ENCODE data around the gene LHFPL4. TPM values are rescaled to one million over a fixed set of nuclear protein-coding genes. Genes with fewer than 3 reads are reported as not detected.

Gene LHFPL4
- total and polyA plus RNA-seq, 4 donors: 0.08 TPM; not detected in 3

GRCh38 chr3:9485248-9485647 lies 68.4 kb downstream of the LHFPL4 start:
- Histone ChIP-seq H3K9ac (ENCODE audit: low read depth in 1 of 2, low read length in 2 of 2) (no peak overlapping the region), H3K27me3 (ENCODE audit: control insufficient read depth in 4 of 4, insufficient read depth in 4 of 4, low read length in 3 of 4) (no peaks in the 10 kb centered on the region), H3K9me3 (ENCODE audit: control insufficient read depth in 4 of 4, low read length in 3 of 4) (peaks cover 0 to 2% (median under 1%) of the 10 kb centered on the region in 4 donors), H3K36me3 (ENCODE audit: control insufficient read depth in 4 of 4, insufficient read depth in 3 of 4, low read depth in 1 of 4, low read length in 3 of 4) (peaks cover 2 to 23% (median 14%) of the 10 kb centered on the region in 4 donors), H3K4me1 (ENCODE audit: control insufficient read depth in 4 of 4, insufficient read depth in 4 of 4, low read length in 3 of 4) (no peaks in the 10 kb centered on the region), H3K27ac (ENCODE audit: low read depth in 1 of 2, low read length in 2 of 2) (no peak overlapping the region), H3K4me3 (ENCODE audit: low read depth in 1 of 3, low read length in 3 of 3) (no peak overlapping the region)
- no peak for DNase-seq (ENCODE audit: low spot score)
- TF ChIP-seq SP1 (IDR thresholded peaks at IDR 0.05) (no peak), RXRA (IDR thresholded peaks at IDR 0.05) (no peak), MAX (IDR thresholded peaks at IDR 0.05) (no peak), ATF3 (IDR thresholded peaks at IDR 0.05) (no peak), ZBTB33 (IDR thresholded peaks at IDR 0.05) (no peak), FOXA1 (IDR thresholded peaks at IDR 0.05) (no peak), FOXA2 (IDR thresholded peaks at IDR 0.05) (no peak), REST (IDR thresholded peaks at IDR 0.05) (no peak), CTCF (IDR thresholded peaks at IDR 0.05; ENCODE audit: low read depth, low read length, missing input control) (no peak), JUND (IDR thresholded peaks at IDR 0.05) (no peak), YY1 (IDR thresholded peaks at IDR 0.05) (no peak), HNF4G (IDR thresholded peaks at IDR 0.05) (no peak)
- WGBS: 100% methylated on average over 1 of the region's 1 CpG

- TF ChIP-seq ATF3 (IDR thresholded peaks at IDR 0.05): no peak
- TF ChIP-seq HNF4G (IDR thresholded peaks at IDR 0.05): no peak
- TF ChIP-seq FOXA1 (IDR thresholded peaks at IDR 0.05): no peak
- no peak for TF ChIP-seq RAD21 (IDR thresholded peaks at IDR 0.05)
- TF ChIP-seq SP1 (IDR thresholded peaks at IDR 0.05): no peak
- no peak for TF ChIP-seq GABPA (IDR thresholded peaks at IDR 0.05 in 1 of 2, conservative IDR thresholded peaks at IDR 0.05 in 1 of 2)
- no peak for DNase-seq (ENCODE audit: low spot score)
- Histone ChIP-seq H3K27ac (ENCODE audit: low read depth in 1 of 2, low read length in 2 of 2) (no peak overlapping the region), H3K36me3 (ENCODE audit: control insufficient read depth in 4 of 4, insufficient read depth in 3 of 4, low read depth in 1 of 4, low read length in 3 of 4) (peaks cover 10 to 50% (median 44%) of the 10 kb centered on the region in 4 donors), H3K4me3 (ENCODE audit: low read depth in 1 of 3, low read length in 3 of 3) (no peak overlapping the region), H3K4me1 (ENCODE audit: control insufficient read depth in 4 of 4, insufficient read depth in 4 of 4, low read length in 3 of 4) (no peaks in the 10 kb centered on the region), H3K9me3 (ENCODE audit: control insufficient read depth in 4 of 4, low read length in 3 of 4) (no peaks in the 10 kb centered on the region), H3K9ac (ENCODE audit: low read depth in 1 of 2, low read length in 2 of 2) (no peak overlapping the region), H3K27me3 (ENCODE audit: control insufficient read depth in 4 of 4, insufficient read depth in 4 of 4, low read length in 3 of 4) (no peaks in the 10 kb centered on the region)
- 99% methylated on average over 1 of the region's 1 CpG for WGBS
Observed at GRCh38 chr3:9480265-9480664, 73.4 kb downstream of the LHFPL4 start.

Measured in liver (tissue), 9 donors.